ENCODE measurements around the gene CHL1.

DNA sequence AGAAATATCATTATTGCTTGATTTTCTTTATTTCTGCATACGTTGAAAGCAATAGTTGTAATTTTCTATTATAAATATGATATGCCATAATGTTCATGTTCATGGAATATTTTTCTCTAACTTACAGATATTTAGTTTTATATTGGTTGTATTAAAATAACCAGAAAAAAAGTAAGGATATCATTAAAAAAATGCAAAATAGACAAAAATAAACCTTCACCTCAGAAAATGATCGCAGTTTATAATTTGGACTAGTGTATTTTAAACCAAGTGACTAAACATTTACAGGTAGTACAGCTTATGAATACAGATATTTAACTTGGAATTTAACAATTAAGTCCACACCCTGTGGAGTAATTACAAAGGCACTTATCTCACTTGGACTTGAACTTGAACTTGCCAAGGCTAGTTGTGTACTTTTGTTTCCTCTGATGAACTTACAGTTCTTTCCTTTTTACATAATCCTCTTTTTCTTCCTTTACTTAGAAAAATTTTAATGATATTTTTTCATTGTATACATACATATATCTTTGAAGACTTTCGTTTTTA, 156.7 kb downstream of the CHL1 start:
- TF ChIP-seq, protein P1, sequence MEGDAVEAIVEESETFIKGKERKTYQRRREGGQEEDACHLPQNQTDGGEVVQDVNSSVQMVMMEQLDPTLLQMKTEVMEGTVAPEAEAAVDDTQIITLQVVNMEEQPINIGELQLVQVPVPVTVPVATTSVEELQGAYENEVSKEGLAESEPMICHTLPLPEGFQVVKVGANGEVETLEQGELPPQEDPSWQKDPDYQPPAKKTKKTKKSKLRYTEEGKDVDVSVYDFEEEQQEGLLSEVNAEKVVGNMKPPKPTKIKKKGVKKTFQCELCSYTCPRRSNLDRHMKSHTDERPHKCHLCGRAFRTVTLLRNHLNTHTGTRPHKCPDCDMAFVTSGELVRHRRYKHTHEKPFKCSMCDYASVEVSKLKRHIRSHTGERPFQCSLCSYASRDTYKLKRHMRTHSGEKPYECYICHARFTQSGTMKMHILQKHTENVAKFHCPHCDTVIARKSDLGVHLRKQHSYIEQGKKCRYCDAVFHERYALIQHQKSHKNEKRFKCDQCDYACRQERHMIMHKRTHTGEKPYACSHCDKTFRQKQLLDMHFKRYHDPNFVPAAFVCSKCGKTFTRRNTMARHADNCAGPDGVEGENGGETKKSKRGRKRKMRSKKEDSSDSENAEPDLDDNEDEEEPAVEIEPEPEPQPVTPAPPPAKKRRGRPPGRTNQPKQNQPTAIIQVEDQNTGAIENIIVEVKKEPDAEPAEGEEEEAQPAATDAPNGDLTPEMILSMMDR (IDR thresholded peaks at IDR 0.05) = no peak
- no peak for TF ChIP-seq POLR2A (IDR thresholded peaks at IDR 0.05; ENCODE audit: low read length)
- TF ChIP-seq BHLHE40 (IDR thresholded peaks at IDR 0.05; ENCODE audit: low read depth, low read length) = no peak
- TF ChIP-seq KDM1A (IDR thresholded peaks at IDR 0.05; ENCODE audit: low read depth) = no peak

Data from A549 (cell line).